H1 (cell line): Measurements from ENCODE around the gene HMGA1. TPM values are rescaled to one million over a fixed set of nuclear protein-coding genes. Genes with fewer than 3 reads are reported as not detected.

Experiments
- CTCF ChIA-PET: fragments of 300-600 bp; sonication (Branson Sonifier 250); formaldehyde crosslinking; loops from one replicate; lab custom pipeline; 2021; ENCODE audit not compliant: partially characterized antibody; lab: Charles Lee
- POLR2A ChIA-PET: fragments of 300-600 bp; sonication (Branson Sonifier 250); formaldehyde crosslinking; loops from one replicate; lab custom pipeline; 2021; ENCODE audit warnings: inconsistent platforms; ENCODE audit not compliant: partially characterized antibody; lab: Charles Lee
- DNase-seq, 2 experiments: peaks; one replicate each; pipeline versions ENCODE4 v3.0.0 to v3.0.0-alpha.2; 2010 to 2022; ENCODE audit warnings: low spot score in 2 of 2, low read depth in 1 of 2, mixed read lengths in 1 of 2
- FAIRE-seq: peaks from 2 replicates; lab custom pipeline; 2011; peaks lifted over from hg19 to GRCh38; lab: Jason Lieb, UNC
- H2AFZ ChIP-seq: 2 replicates; pipeline ENCODE4 v1.8.1; 2012; ENCODE audit warnings: low read length, inconsistent platforms
- H2AK5ac ChIP-seq: 2 replicates; pipeline ENCODE4 v1.6.1; 2013; ENCODE audit warnings: low read depth, low read length
- H2BK120ac ChIP-seq: replicated peaks from 2 replicates; pipeline ENCODE3; 2013; ENCODE audit warnings: low read depth, low read length, inconsistent platforms
- H2BK12ac ChIP-seq: 2 replicates; pipeline ENCODE4 v1.6.1; 2013; ENCODE audit warnings: low read depth, low read length
- H2BK15ac ChIP-seq: 2 replicates; pipeline ENCODE4 v1.6.1; 2013; ENCODE audit warnings: low read length
- H2BK20ac ChIP-seq: 2 replicates; pipeline ENCODE4 v1.6.1; 2013; ENCODE audit warnings: low read length
- H2BK5ac ChIP-seq: 2 replicates; pipeline ENCODE4 v1.6.1; 2013; ENCODE audit warnings: low read depth, low read length
- H3K14ac ChIP-seq: 2 replicates; pipeline ENCODE4 v1.6.1; 2013; ENCODE audit warnings: inconsistent platforms; ENCODE audit not compliant: insufficient read length
- H3K18ac ChIP-seq: 2 replicates; pipeline ENCODE4 v1.6.1; 2013; ENCODE audit warnings: low read length; ENCODE audit errors: extremely low read depth
- H3K23ac ChIP-seq: 2 replicates; pipeline ENCODE4 v1.6.1; 2013; ENCODE audit warnings: inconsistent platforms; ENCODE audit not compliant: insufficient read length
- H3K23me2 ChIP-seq: 2 replicates; pipeline ENCODE4 v1.6.1; 2013; ENCODE audit warnings: low read depth, low read length
- H3K27ac ChIP-seq: 2 replicates; pipeline ENCODE4 v1.6.1; 2011; ENCODE audit warnings: low read depth, low read length, inconsistent platforms
- H3K27me3 ChIP-seq, 4 experiments: replicated peaks in 1 of 4; 1 replicate in 1 of 4; 2 replicates in 3 of 4; pipeline versions ENCODE4 v1.6.1 to v1.8.1; 2011 to 2013; ENCODE audit warnings: low read length in 3 of 4, mild to moderate bottlenecking in 3 of 4, inconsistent platforms in 2 of 4, mixed read lengths in 2 of 4, moderate library complexity in 1 of 4; ENCODE audit not compliant: control insufficient read depth in 3 of 4, insufficient read depth in 3 of 4; ENCODE audit errors: extremely low read depth in 1 of 4
- H3K36me3 ChIP-seq, 4 experiments: 2 replicates each; pipeline versions ENCODE4 v1.6.1 to v1.8.1; 2011 to 2013; ENCODE audit warnings: mild to moderate bottlenecking in 4 of 4, low read length in 3 of 4, moderate library complexity in 2 of 4, control low read depth in 1 of 4, inconsistent platforms in 1 of 4; ENCODE audit not compliant: insufficient read depth in 4 of 4, control insufficient read depth in 2 of 4
- H3K4ac ChIP-seq: replicated peaks from 2 replicates; pipeline ENCODE3; 2013; ENCODE audit warnings: low read length, low read depth, mixed read lengths, inconsistent platforms; ENCODE audit not compliant: insufficient read length
- H3K4me1 ChIP-seq, 4 experiments: replicated peaks in 1 of 4; 1 replicate in 1 of 4; 2 replicates in 3 of 4; pipeline versions ENCODE4 v1.6.1 to v1.8.1; 2011 to 2013; ENCODE audit warnings: low read length in 3 of 4, inconsistent platforms in 2 of 4, mixed read lengths in 1 of 4; ENCODE audit not compliant: insufficient read depth in 4 of 4, control insufficient read depth in 3 of 4
- H3K4me2 ChIP-seq, 2 experiments: 2 replicates each; pipeline versions ENCODE4 v1.6.1 to v1.8.1; 2011 to 2013; ENCODE audit warnings: low read depth in 2 of 2, low read length in 2 of 2, control low read depth in 1 of 2, inconsistent platforms in 1 of 2, mild to moderate bottlenecking in 1 of 2; ENCODE audit not compliant: insufficient read depth in 1 of 2
- H3K4me3 ChIP-seq, 4 experiments: fragments of 200-600, 300-600 bp in 1 of 4; sonication (generic), shearing (Covaris generic), sonication (Bioruptor Twin) in 1 of 4; 2 replicates each; pipeline versions ENCODE4 v1.5.1 to v1.8.1; 2011 to 2016; ENCODE audit warnings: low read length in 4 of 4, low read depth in 3 of 4, control low read depth in 2 of 4, inconsistent platforms in 2 of 4, mild to moderate bottlenecking in 2 of 4, mixed read lengths in 1 of 4, moderate library complexity in 1 of 4; ENCODE audit not compliant: insufficient read depth in 2 of 4; ENCODE audit errors: extremely low read depth in 1 of 4
- H3K56ac ChIP-seq: replicated peaks from 2 replicates; pipeline ENCODE3; 2013; ENCODE audit warnings: low read depth, mild to moderate bottlenecking, mixed read lengths, low read length, inconsistent platforms; ENCODE audit not compliant: insufficient read length
- H3K79me1 ChIP-seq: 2 replicates; pipeline ENCODE4 v1.6.1; 2013; ENCODE audit warnings: low read depth, low read length, control low read depth
- H3K79me2 ChIP-seq, 2 experiments: 2 replicates each; pipeline versions ENCODE4 v1.6.1 to v1.8.1; 2012 to 2013; ENCODE audit warnings: low read length in 2 of 2, mild to moderate bottlenecking in 2 of 2, inconsistent platforms in 1 of 2; ENCODE audit not compliant: insufficient read depth in 2 of 2, control insufficient read depth in 1 of 2
- H3K9ac ChIP-seq, 4 experiments: replicated peaks in 1 of 4; 1 replicate in 1 of 4; 2 replicates in 3 of 4; pipeline versions ENCODE4 v1.6.1 to v1.8.1; 2011 to 2013; ENCODE audit warnings: low read depth in 3 of 4, low read length in 3 of 4, control low read depth in 2 of 4, mild to moderate bottlenecking in 2 of 4, moderate library complexity in 2 of 4, inconsistent platforms in 1 of 4; ENCODE audit errors: extremely low read depth in 1 of 4
- H3K9me3 ChIP-seq, 2 experiments: 2 replicates each; pipeline versions ENCODE4 v1.6.1 to v1.8.1; 2012 to 2013; ENCODE audit warnings: mild to moderate bottlenecking in 2 of 2, moderate library complexity in 2 of 2, control low read depth in 1 of 2, inconsistent platforms in 1 of 2, low read depth in 1 of 2, low read length in 1 of 2, mixed read lengths in 1 of 2; ENCODE audit not compliant: insufficient read depth in 2 of 2
- H4K20me1 ChIP-seq, 2 experiments: replicated peaks in 1 of 2; 2 replicates each; pipeline versions ENCODE3 to v1.8.1; 2011 to 2013; ENCODE audit warnings: inconsistent platforms in 2 of 2, low read length in 2 of 2, mild to moderate bottlenecking in 1 of 2; ENCODE audit not compliant: insufficient read depth in 2 of 2, control insufficient read depth in 1 of 2
- H4K5ac ChIP-seq: 2 replicates; pipeline ENCODE4 v1.6.1; 2013; ENCODE audit warnings: low read length, low read depth, mixed read lengths, inconsistent platforms; ENCODE audit not compliant: insufficient read length
- H4K8ac ChIP-seq: 2 replicates; pipeline ENCODE4 v1.8.0; 2013; ENCODE audit warnings: mild to moderate bottlenecking, moderate library complexity, low read length, inconsistent platforms; ENCODE audit not compliant: insufficient read depth; ENCODE audit errors: extremely low read depth
- H4K91ac ChIP-seq: replicated peaks from 2 replicates; pipeline ENCODE3; 2013; ENCODE audit warnings: low read length, mixed read lengths, inconsistent platforms; ENCODE audit not compliant: insufficient read length
- CBX8 ChIP-seq: fragments of 300-800, 300-1000 bp; sonication (generic); IDR thresholded peaks from 2 replicates; pipeline ENCODE4 v1.7.1; 2016; ENCODE audit warnings: low read depth, low read length, borderline replicate concordance
- EGR1 ChIP-seq: IDR thresholded peaks from 2 replicates; pipeline ENCODE4 v1.6.1; 2011; ENCODE audit warnings: low read depth, low read length, borderline replicate concordance
- EP300 ChIP-seq, 2 experiments: IDR thresholded peaks; 1 replicate in 1 of 2; 2 replicates in 1 of 2; pipeline ENCODE4 v1.6.1; 2011 to 2012; ENCODE audit warnings: low read depth in 2 of 2, low read length in 2 of 2, mild to moderate bottlenecking in 2 of 2, borderline replicate concordance in 1 of 2, inconsistent platforms in 1 of 2, moderate library complexity in 1 of 2
- PHF8 ChIP-seq: fragments of 200-600 bp; sonication (generic); conservative IDR thresholded peaks from 2 replicates; pipeline ENCODE4 v1.7.1; 2012; ENCODE audit warnings: low read depth, mild to moderate bottlenecking, inconsistent platforms, low read length, moderate library complexity
- SAP30 ChIP-seq: fragments of 300-600 bp; sonication (generic); IDR thresholded peaks from 2 replicates; pipeline ENCODE4 v1.7.1; 2012; ENCODE audit warnings: low read length, moderate library complexity, mild to moderate bottlenecking, inconsistent platforms; ENCODE audit not compliant: insufficient read depth, insufficient replicate concordance
- WGBS, 2 experiments: shearing (Covaris generic) in 1 of 2; methylation state at CpG; one replicate each; pipeline versions ENCODE4 v1.1.6 to v1.1.7; 2013 to 2015; ENCODE audit warnings: low lambda C conversion rate in 2 of 2, mixed read lengths in 2 of 2, inconsistent platforms in 1 of 2, low coverage in 1 of 2, missing lambda C conversion rate in 1 of 2; ENCODE audit not compliant: insufficient replicate concordance in 2 of 2, insufficient coverage in 1 of 2, insufficient read length in 1 of 2; ENCODE audit errors: extremely low coverage in 1 of 2, missing lambda C conversion rate in 1 of 2; 5-methylcytosine and 5-hydroxymethylcytosine counted together
- polyA plus RNA-seq, 7 experiments: library from polyadenylated mRNA; depleted of rRNA in 3 of 7; stranded (reverse) in 5 of 7; unstranded in 2 of 7; fragments of >200 nt in 5 of 7; fragments of 200-250 nt in 2 of 7; gene quantifications; 1 replicate in 5 of 7; 2 replicates in 1 of 7; 4 replicates in 1 of 7; pipeline versions ENCODE4 v1.2.1 to v1.2.3, GENCODE V29; 2011 to 2013; ENCODE audit warnings: missing spikeins in 2 of 7, mixed read lengths in 2 of 7
- total RNA-seq: library from RNA; stranded (reverse); fragmentation: NEBNext Ultra II Directional; extraction: Animal tissue kit (Norgen Biotek cat#: 25700); gene quantifications from 2 replicates; pipeline ENCODE4 v1.2.1, GENCODE V29; 2021

HMGA1 gene
- total and polyA plus RNA-seq, 2 of the 8 experiments (the other 6 are each of a cell fraction or from before 2014, with no cell fraction given): 1,557 to 2,636 TPM

DNA sequence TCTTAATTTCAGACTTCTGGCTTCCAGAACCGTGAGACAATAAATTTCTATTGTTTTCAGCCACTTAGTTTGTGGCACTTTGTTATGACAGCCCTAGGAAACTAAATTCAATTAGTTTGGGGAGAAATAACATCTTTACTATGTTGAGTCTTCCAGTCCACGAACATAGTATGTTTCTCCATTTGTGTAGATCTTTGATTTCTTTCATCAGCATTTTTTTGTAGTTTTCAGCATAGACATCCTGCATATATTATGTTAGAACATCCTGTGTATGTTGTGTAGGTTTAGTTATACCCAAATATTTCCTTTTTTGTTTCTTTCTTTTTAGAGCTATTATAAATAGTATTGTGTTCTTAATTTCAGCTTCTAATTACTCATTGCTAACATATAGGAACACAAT is 18.0 kb upstream of the HMGA1 start:
- Histone ChIP-seq H2BK12ac (no peak overlapping the region), H3K18ac (no peak overlapping the region), H3K23ac (no peak overlapping the region), H2BK20ac (no peak overlapping the region), H3K4ac (no peak overlapping the region), H3K4me2 (no peak overlapping the region), H2BK15ac (no peak overlapping the region), H3K14ac (no peak overlapping the region), H3K79me1 (no peaks in the 10 kb centered on the region), H3K79me2 (no peaks in the 10 kb centered on the region), H4K20me1 (no peaks in the 10 kb centered on the region), H3K4me3 (no peak overlapping the region), H3K36me3 (no peaks in the 10 kb centered on the region), H3K4me1 (peaks cover 0 to 10% (median 9%) of the 10 kb centered on the region in 4 experiments; a peak in 6 of 7 replicates), H3K9ac (no peak overlapping the region), H2BK5ac (no peak overlapping the region), H3K56ac (no peak overlapping the region), H4K91ac (no peak overlapping the region), H2AFZ (no peak overlapping the region), H4K5ac (no peak overlapping the region), H2BK120ac (no peak overlapping the region), H3K27me3 (no peaks in the 10 kb centered on the region), H3K23me2 (peaks cover 3% of the 10 kb centered on the region; the same call in 1 of the 2 replicates), H4K8ac (no peak overlapping the region), H2AK5ac (no peak overlapping the region), H3K27ac (no peak overlapping the region), H3K9me3 (no peaks in the 10 kb centered on the region)
- ChIA-PET POLR2A (interaction anchor here (1.2 to 1.9 kb wide), 3 partner anchors 17 to 26 kb away, joined by 5 to 10 read pairs (median 6); partner anchors contain the start of gene HMGA1), CTCF (interaction anchor here (0.7 kb wide), 1 partner anchor 1952 kb away, joined by 3 read pairs; no protein-coding TSS in a partner anchor)
- TF ChIP-seq EGR1 (no peak), EP300 (IDR thresholded peaks at IDR 0.05; ENCODE audit: borderline replicate concordance in 1 of 2, low read depth in 2 of 2, low read length in 2 of 2) (no peak), CBX8 (no peak), PHF8 (no peak), SAP30 (no peak)
- FAIRE-seq (no peak), DNase-seq (no peak)
- 96% methylated on average over 2 of the region's 2 CpGs; no CpG with 5 or more reads in 1 of the 2 experiments for WGBS, 2 experiments
